Measurements from ENCODE around the gene PDLIM7.

The PDLIM7 gene

DNA sequence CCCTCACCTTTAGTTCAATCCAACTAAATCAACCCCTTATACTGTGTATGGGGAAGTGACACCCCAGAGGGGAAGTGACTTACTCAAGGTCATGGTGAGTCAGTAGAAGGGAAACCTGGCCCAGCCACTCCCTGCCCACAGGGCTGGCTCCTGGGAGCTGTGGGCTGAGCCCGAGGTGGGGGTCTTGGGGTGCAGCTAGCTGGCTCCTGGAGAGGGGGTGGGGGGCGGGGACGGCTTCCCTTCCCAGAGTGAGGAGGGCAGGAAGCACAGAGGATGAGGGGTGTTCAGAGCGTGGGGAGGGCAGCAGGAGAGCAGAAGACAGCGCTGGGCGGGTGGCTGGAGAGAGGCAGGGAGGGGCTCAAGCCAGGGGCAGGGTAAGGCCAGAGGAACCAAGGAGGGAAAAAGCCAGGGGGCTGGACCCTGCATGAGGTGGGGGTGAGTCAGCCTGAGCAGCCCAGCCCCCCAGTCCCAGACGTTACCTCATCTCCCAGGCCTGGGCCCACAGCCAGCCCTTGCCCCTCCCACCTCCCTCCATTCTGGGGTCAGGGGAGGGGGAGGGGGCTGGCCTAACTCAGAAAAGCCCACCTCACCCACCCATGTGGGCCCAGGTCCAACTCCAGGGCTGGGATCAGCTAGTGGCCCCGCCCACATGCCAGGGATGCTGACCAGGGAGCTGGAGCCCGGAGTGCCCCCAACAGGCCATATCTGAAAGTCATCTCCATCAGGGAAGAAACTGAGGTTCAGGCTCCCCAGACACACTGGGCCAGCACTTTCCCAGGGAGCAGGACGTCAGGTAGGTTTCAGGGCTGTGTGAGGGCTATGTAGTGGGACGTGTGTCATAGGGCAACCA is 2.8 kb downstream of the PDLIM7 start:
- 0 out of 2 replicates have a peak, but pooled peaks have one; percentile 10 for TF ChIP-seq TAF1 (IDR thresholded peaks at IDR 0.05; ENCODE audit: low read depth)
- TF ChIP-seq TCF12 (IDR thresholded peaks at IDR 0.05; ENCODE audit: low read depth) = peak; percentile 57; the same call in 1 of the 2 replicates
- TF ChIP-seq ZBTB7A (IDR thresholded peaks at IDR 0.05; ENCODE audit: low read depth) = peak; percentile 75; the same call in 1 of the 2 replicates
- TF ChIP-seq EP300 (IDR thresholded peaks at IDR 0.05; ENCODE audit: borderline replicate concordance) = peak; percentile 45; the same call in 1 of the 2 replicates
- no peak for TF ChIP-seq FOXM1 (IDR thresholded peaks at IDR 0.05; ENCODE audit: borderline replicate concordance, low read depth)
- TF ChIP-seq NFIC (IDR thresholded peaks at IDR 0.05) = peak; percentile 76
- TF ChIP-seq, protein P1, sequence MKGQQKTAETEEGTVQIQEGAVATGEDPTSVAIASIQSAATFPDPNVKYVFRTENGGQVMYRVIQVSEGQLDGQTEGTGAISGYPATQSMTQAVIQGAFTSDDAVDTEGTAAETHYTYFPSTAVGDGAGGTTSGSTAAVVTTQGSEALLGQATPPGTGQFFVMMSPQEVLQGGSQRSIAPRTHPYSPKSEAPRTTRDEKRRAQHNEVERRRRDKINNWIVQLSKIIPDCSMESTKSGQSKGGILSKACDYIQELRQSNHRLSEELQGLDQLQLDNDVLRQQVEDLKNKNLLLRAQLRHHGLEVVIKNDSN (IDR thresholded peaks at IDR 0.05) = no peak
- no peak for TF ChIP-seq CEBPB (IDR thresholded peaks at IDR 0.05)
- peak; percentile 34 for TF ChIP-seq TEAD4 (IDR thresholded peaks at IDR 0.05)

- TF ChIP-seq RAD21 (IDR thresholded peaks at IDR 0.05; ENCODE audit: low read depth) (no peak), EP300 (IDR thresholded peaks at IDR 0.05; ENCODE audit: borderline replicate concordance) (no peak), YY1 (IDR thresholded peaks at IDR 0.05; ENCODE audit: low read depth) (no peak), TEAD4 (IDR thresholded peaks at IDR 0.05) (no peak), NFIC (IDR thresholded peaks at IDR 0.05) (no peak), CEBPB (IDR thresholded peaks at IDR 0.05) (no peak), CREB1 (IDR thresholded peaks at IDR 0.05; ENCODE audit: low read depth) (no peak), FOXM1 (IDR thresholded peaks at IDR 0.05; ENCODE audit: borderline replicate concordance, low read depth) (no peak), MAX (IDR thresholded peaks at IDR 0.05) (no peak), TCF12 (IDR thresholded peaks at IDR 0.05; ENCODE audit: low read depth) (no peak), EGR1 (IDR thresholded peaks at IDR 0.05) (no peak)
- TF ChIP-seq, protein P2, sequence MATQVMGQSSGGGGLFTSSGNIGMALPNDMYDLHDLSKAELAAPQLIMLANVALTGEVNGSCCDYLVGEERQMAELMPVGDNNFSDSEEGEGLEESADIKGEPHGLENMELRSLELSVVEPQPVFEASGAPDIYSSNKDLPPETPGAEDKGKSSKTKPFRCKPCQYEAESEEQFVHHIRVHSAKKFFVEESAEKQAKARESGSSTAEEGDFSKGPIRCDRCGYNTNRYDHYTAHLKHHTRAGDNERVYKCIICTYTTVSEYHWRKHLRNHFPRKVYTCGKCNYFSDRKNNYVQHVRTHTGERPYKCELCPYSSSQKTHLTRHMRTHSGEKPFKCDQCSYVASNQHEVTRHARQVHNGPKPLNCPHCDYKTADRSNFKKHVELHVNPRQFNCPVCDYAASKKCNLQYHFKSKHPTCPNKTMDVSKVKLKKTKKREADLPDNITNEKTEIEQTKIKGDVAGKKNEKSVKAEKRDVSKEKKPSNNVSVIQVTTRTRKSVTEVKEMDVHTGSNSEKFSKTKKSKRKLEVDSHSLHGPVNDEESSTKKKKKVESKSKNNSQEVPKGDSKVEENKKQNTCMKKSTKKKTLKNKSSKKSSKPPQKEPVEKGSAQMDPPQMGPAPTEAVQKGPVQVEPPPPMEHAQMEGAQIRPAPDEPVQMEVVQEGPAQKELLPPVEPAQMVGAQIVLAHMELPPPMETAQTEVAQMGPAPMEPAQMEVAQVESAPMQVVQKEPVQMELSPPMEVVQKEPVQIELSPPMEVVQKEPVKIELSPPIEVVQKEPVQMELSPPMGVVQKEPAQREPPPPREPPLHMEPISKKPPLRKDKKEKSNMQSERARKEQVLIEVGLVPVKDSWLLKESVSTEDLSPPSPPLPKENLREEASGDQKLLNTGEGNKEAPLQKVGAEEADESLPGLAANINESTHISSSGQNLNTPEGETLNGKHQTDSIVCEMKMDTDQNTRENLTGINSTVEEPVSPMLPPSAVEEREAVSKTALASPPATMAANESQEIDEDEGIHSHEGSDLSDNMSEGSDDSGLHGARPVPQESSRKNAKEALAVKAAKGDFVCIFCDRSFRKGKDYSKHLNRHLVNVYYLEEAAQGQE (IDR thresholded peaks at IDR 0.05; ENCODE audit: low read depth) = no peak
Observed at GRCh38 chr5:177493795-177494345, 3.5 kb downstream of the PDLIM7 start.

- TF ChIP-seq CEBPB (IDR thresholded peaks at IDR 0.05) (no peak), MAX (IDR thresholded peaks at IDR 0.05) (no peak), CREB1 (IDR thresholded peaks at IDR 0.05; ENCODE audit: low read depth) (no peak)
- TF ChIP-seq, protein P1 (IDR thresholded peaks at IDR 0.05) = no peak
Observed at GRCh38 chr5:177492841-177493240, 4.6 kb downstream of the PDLIM7 start.

DNA sequence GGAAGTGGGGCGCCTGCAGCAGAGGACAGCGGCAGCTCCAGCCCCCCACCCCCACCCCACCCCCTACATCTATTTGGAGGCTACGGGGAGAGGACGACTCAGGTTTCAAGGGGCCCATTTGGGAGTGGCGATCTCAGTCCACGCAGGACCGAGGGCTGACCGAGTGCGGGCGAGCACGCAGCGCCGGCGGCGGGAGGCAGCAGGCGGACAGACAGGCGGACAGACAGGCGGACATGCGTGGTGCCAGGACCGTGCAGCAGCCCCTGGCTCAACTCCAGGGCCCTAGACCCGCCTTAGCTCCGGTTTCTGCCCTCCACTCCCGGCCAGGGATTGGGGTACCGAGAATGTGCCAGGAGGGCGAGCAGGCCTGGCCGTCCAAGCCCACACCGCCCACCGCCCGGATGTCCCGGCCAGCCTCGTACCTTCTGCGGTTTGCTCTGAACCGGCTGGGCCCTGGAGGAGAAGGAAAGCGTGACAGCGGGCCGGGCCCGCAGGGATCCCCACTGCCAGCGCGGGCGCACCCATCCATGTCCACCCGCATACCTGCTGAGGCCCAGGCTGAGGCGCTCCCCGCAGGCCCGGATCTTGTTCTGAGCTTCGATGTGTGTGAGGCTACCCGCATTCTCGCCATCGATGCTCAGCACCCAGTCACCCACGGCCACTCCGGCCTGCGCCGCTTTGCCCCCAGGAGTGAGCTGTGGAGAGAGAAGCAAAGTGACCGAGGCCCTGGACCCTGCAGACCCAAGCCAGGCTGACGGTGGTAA is 5.2 kb downstream of the PDLIM7 start:
- TF ChIP-seq ZBTB7A (IDR thresholded peaks at IDR 0.05; ENCODE audit: low read depth) = no peak
- TF ChIP-seq, protein P1 (IDR thresholded peaks at IDR 0.05) = no peak
- no peak for TF ChIP-seq CREB1 (IDR thresholded peaks at IDR 0.05; ENCODE audit: low read depth)
- no peak for TF ChIP-seq CEBPB (IDR thresholded peaks at IDR 0.05)
- no peak for TF ChIP-seq EGR1 (IDR thresholded peaks at IDR 0.05)
- no peak for TF ChIP-seq TAF1 (IDR thresholded peaks at IDR 0.05; ENCODE audit: low read depth)
- TF ChIP-seq NFIC (IDR thresholded peaks at IDR 0.05) = no peak
- TF ChIP-seq MAX (IDR thresholded peaks at IDR 0.05) = no peak
- no peak for TF ChIP-seq FOXM1 (IDR thresholded peaks at IDR 0.05; ENCODE audit: borderline replicate concordance, low read depth)

- TF ChIP-seq ZBTB7A (IDR thresholded peaks at IDR 0.05; ENCODE audit: low read depth) (peak; percentile 76), RAD21 (IDR thresholded peaks at IDR 0.05; ENCODE audit: low read depth) (peak; percentile 49; the same call in 1 of the 2 replicates), CEBPB (IDR thresholded peaks at IDR 0.05) (no peak)
Observed at GRCh38 chr5:177491429-177491945, 5.9 kb downstream of the PDLIM7 start.

- no peak for TF ChIP-seq TAF1 (IDR thresholded peaks at IDR 0.05; ENCODE audit: low read depth)
- no peak for TF ChIP-seq YY1 (IDR thresholded peaks at IDR 0.05; ENCODE audit: low read depth)
- TF ChIP-seq TCF12 (IDR thresholded peaks at IDR 0.05; ENCODE audit: low read depth) = no peak
- TF ChIP-seq EP300 (IDR thresholded peaks at IDR 0.05; ENCODE audit: borderline replicate concordance) = no peak
- TF ChIP-seq TEAD4 (IDR thresholded peaks at IDR 0.05) = no peak
- TF ChIP-seq MAX (IDR thresholded peaks at IDR 0.05) = no peak
Observed at GRCh38 chr5:177490992-177491391, 6.4 kb downstream of the PDLIM7 start.
